Astrocyte (in vitro differentiated cells and primary cell): Measurements from ENCODE around the gene TMEM184B. TPM values are rescaled to one million over a fixed set of nuclear protein-coding genes. Genes with fewer than 3 reads are reported as not detected.
A peak's percentile ranks its signal among the peaks of the same experiment; 100 is the strongest.

ENCODE experiments used
- DNase-seq: peaks from one replicate; pipeline ENCODE4 v3.0.0-alpha.2; 2010; ENCODE audit warnings: low read depth
- FAIRE-seq: peaks from 2 replicates; lab custom pipeline; 2011; peaks lifted over from hg19 to GRCh38; lab: Jason Lieb, UNC
- H2AFZ ChIP-seq: 2 replicates; pipeline ENCODE4 v1.6.0; 2012; ENCODE audit warnings: low read depth, low read length, inconsistent platforms
- H3K27ac ChIP-seq: 2 replicates; pipeline ENCODE4 v1.5.1; 2011; ENCODE audit warnings: low read depth, low read length, inconsistent platforms
- H3K27me3 ChIP-seq: 2 replicates; pipeline ENCODE4 v1.6.0; 2011; ENCODE audit warnings: low read length, inconsistent platforms; ENCODE audit not compliant: insufficient read depth
- H3K36me3 ChIP-seq: 2 replicates; pipeline ENCODE4 v1.5.1; 2011; ENCODE audit warnings: low read length, inconsistent platforms; ENCODE audit not compliant: insufficient read depth
- H3K4me1 ChIP-seq: 2 replicates; pipeline ENCODE4 v1.5.1; 2011; ENCODE audit warnings: low read length, inconsistent platforms; ENCODE audit not compliant: insufficient read depth
- H3K4me2 ChIP-seq: 2 replicates; pipeline ENCODE4 v1.6.0; 2012; ENCODE audit warnings: low read length, inconsistent platforms
- H3K4me3 ChIP-seq: 2 replicates; pipeline ENCODE4 v1.5.1; 2011; ENCODE audit warnings: low read depth, mild to moderate bottlenecking, low read length, inconsistent platforms; ENCODE audit not compliant: insufficient read depth
- H3K79me2 ChIP-seq: 2 replicates; pipeline ENCODE4 v1.6.0; 2012; ENCODE audit warnings: mild to moderate bottlenecking, low read length, inconsistent platforms; ENCODE audit not compliant: insufficient read depth
- H3K9ac ChIP-seq: 2 replicates; pipeline ENCODE4 v1.6.0; 2012; ENCODE audit warnings: mild to moderate bottlenecking, low read length, inconsistent platforms
- H3K9me3 ChIP-seq: 2 replicates; pipeline ENCODE4 v1.5.1; 2012; ENCODE audit warnings: low read depth, mild to moderate bottlenecking, low read length, inconsistent platforms; ENCODE audit not compliant: insufficient read depth
- H4K20me1 ChIP-seq: 2 replicates; pipeline ENCODE4 v1.6.0; 2012; ENCODE audit warnings: low read length, inconsistent platforms; ENCODE audit not compliant: insufficient read depth
- H3K27ac Mint-ChIP-seq: one replicate; pipeline ENCODE4 v1.8.0; 2021; ENCODE audit warnings: mild to moderate bottlenecking, mixed read lengths; ENCODE audit not compliant: unreplicated experiment
- H3K27me3 Mint-ChIP-seq: one replicate; pipeline ENCODE4 v1.8.0; 2021; ENCODE audit warnings: low read depth, mixed read lengths; ENCODE audit not compliant: unreplicated experiment
- H3K36me3 Mint-ChIP-seq: one replicate; pipeline ENCODE4 v1.8.0; 2021; ENCODE audit warnings: low read depth, mixed read lengths; ENCODE audit not compliant: unreplicated experiment
- H3K4me1 Mint-ChIP-seq: one replicate; pipeline ENCODE4 v1.8.0; 2021; ENCODE audit warnings: low read depth, mixed read lengths; ENCODE audit not compliant: unreplicated experiment
- H3K4me3 Mint-ChIP-seq: one replicate; pipeline ENCODE4 v1.8.0; 2021; ENCODE audit warnings: mild to moderate bottlenecking, moderate library complexity, mixed read lengths; ENCODE audit not compliant: unreplicated experiment
- H3K9me3 Mint-ChIP-seq: one replicate; pipeline ENCODE4 v1.8.0; 2021; ENCODE audit warnings: mild to moderate bottlenecking, mixed read lengths; ENCODE audit not compliant: unreplicated experiment
- CTCF ChIP-seq: IDR thresholded peaks from 2 replicates; pipeline ENCODE4 v1.5.1; 2011; ENCODE audit warnings: low read depth, mild to moderate bottlenecking, inconsistent platforms, low read length, moderate library complexity; ENCODE audit not compliant: insufficient read depth
- EZH2 ChIP-seq: IDR thresholded peaks from 2 replicates; pipeline ENCODE4 v1.6.1; 2012; ENCODE audit warnings: mild to moderate bottlenecking, low read length, inconsistent platforms; ENCODE audit not compliant: insufficient read depth
- total RNA-seq: library from RNA; stranded (reverse); gene quantifications from 2 replicates; pipeline ENCODE4 v1.2.1, GENCODE V29; 2021

The TMEM184B gene
- total RNA-seq, 1 donor from 2014 or later, result 109 TPM

GRCh38 chr22:38318792-38319773 is 46.3 kb upstream of the TMEM184B start:
- H3K4me3 Mint-ChIP-seq, result peak overlapping the region; percentile 29
- peak overlapping the region; percentile 91 for H3K27ac Mint-ChIP-seq
- TF ChIP-seq CTCF, result no peak
- no peak for TF ChIP-seq EZH2
- Histone ChIP-seq H3K4me2 (peak overlapping the region; percentile 92), H3K27ac (peak overlapping the region; percentile 92), H3K4me3 (no peak overlapping the region), H4K20me1 (peaks cover 24% of the 10 kb centered on the region), H3K9me3 (no peaks in the 10 kb centered on the region), H3K79me2 (peaks cover 29% of the 10 kb centered on the region), H3K4me1 (peaks cover 28% of the 10 kb centered on the region), H3K9ac (peak overlapping the region; percentile 90), H2AFZ (no peak overlapping the region), H3K27me3 (no peaks in the 10 kb centered on the region), H3K36me3 (no peaks in the 10 kb centered on the region)
- H3K27me3 Mint-ChIP-seq, result no peaks in the 10 kb centered on the region
- DNase-seq, result no peak
- no peak for FAIRE-seq
- H3K4me1 Mint-ChIP-seq, result peaks cover 25% of the 10 kb centered on the region
- no peaks in the 10 kb centered on the region for H3K9me3 Mint-ChIP-seq
- no peaks in the 10 kb centered on the region for H3K36me3 Mint-ChIP-seq

DNA sequence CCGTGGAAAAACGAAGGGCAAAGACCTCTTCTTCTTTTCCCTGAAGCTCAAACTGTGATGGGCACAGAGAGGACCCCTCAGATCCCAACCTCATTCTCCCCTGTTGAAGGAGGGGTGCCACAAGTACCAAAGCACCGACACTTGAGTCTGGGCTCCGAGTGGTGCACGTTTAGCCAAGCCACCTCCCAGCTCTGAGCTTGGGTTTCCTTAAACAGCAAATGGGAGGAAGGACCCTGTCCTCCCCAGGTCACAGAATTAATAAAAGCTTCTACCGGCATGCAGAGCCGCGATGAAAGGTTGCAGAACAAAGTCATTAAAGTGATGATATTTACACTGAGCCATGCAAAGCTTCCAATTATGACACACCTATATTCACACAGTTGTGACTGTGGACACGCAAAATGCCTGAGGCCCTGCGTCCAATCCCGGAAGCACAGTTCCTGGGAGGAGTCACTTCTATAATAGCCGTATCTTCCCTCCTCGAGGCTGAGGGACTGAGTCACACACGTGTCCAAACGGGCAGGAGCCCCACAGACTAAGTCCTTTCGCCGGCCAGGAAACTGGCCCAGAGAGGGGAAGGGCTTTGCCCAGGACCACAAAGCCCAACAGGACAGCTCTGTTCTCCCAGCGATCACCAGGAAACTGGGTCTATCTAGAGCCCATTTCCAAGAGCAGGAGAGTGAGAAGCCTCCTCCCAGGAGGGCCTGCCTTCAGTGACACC is 45.3 kb upstream of the TMEM184B start:
- H3K27ac ChIP-seq, result peak overlapping the region; percentile 92
- peak overlapping the region; percentile 92 for H3K4me2 ChIP-seq
- H3K4me1 Mint-ChIP-seq, result peaks cover 31% of the 10 kb centered on the region
- peak overlapping the region; percentile 57 for H3K4me3 ChIP-seq
- H3K4me1 ChIP-seq, result peaks cover 36% of the 10 kb centered on the region
- H4K20me1 ChIP-seq, result peaks cover 34% of the 10 kb centered on the region
- no peaks in the 10 kb centered on the region for H3K9me3 ChIP-seq
- H3K9me3 Mint-ChIP-seq, result no peaks in the 10 kb centered on the region
- H3K27ac Mint-ChIP-seq, result peak overlapping the region; percentile 91
- H3K36me3 Mint-ChIP-seq, result peaks cover 2% of the 10 kb centered on the region
- H2AFZ ChIP-seq, result peak overlapping the region; percentile 42
- H3K27me3 Mint-ChIP-seq, result no peaks in the 10 kb centered on the region
- H3K36me3 ChIP-seq, result no peaks in the 10 kb centered on the region
- H3K9ac ChIP-seq, result peak overlapping the region; percentile 90
- peaks cover 38% of the 10 kb centered on the region for H3K79me2 ChIP-seq
- FAIRE-seq, result peak; percentile 89
- no peaks in the 10 kb centered on the region for H3K27me3 ChIP-seq
- peak overlapping the region; percentile 85 for H3K4me3 Mint-ChIP-seq
- TF ChIP-seq CTCF, result no peak
- no peak for TF ChIP-seq EZH2
- DNase-seq, result peak; percentile 95
